Esophagus squamous epithelium (tissue), 4 donors: ENCODE results near the gene ECM2.

Experiments used
- POLR2A ChIP-seq, 4 donors: fragments of 450-650 bp; IDR thresholded peaks; one replicate each; pipeline ENCODE4 v1.6.1; 2017; ENCODE audit warnings: antibody characterized with exemption in 4 of 4, mild to moderate bottlenecking in 4 of 4, moderate library complexity in 3 of 4
- TF ChIP-seq, protein P1 (sequence below), 6 experiments: fragments of 450-650 bp in 4 of 6; fragments of 200-600 bp in 2 of 6; sonication (generic) in 2 of 6; IDR thresholded peaks; one replicate each; pipeline ENCODE4 v1.5.1; 2016 to 2019; ENCODE audit warnings: antibody characterized with exemption in 6 of 6, mild to moderate bottlenecking in 4 of 6, moderate library complexity in 4 of 6

DNA sequence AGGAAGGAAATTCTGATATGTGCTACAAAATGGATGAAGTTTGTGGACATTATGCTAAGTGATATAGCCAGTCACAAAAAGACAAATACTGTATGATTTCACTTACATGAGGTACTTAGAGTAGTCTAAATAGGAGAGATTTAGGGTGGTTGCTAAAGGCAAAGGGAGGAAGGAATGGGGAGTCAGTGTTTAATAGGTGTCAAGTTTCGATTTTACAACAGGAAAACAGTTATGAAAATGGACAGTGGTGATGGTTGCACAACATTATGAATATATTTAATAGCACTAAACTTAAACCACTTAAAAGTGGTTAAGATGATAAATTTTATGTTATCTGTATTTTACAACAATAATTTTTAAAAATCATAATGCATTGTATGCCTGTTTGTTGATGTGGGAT is 40.4 kb upstream of the ECM2 start:
- TF ChIP-seq, protein P1, sequence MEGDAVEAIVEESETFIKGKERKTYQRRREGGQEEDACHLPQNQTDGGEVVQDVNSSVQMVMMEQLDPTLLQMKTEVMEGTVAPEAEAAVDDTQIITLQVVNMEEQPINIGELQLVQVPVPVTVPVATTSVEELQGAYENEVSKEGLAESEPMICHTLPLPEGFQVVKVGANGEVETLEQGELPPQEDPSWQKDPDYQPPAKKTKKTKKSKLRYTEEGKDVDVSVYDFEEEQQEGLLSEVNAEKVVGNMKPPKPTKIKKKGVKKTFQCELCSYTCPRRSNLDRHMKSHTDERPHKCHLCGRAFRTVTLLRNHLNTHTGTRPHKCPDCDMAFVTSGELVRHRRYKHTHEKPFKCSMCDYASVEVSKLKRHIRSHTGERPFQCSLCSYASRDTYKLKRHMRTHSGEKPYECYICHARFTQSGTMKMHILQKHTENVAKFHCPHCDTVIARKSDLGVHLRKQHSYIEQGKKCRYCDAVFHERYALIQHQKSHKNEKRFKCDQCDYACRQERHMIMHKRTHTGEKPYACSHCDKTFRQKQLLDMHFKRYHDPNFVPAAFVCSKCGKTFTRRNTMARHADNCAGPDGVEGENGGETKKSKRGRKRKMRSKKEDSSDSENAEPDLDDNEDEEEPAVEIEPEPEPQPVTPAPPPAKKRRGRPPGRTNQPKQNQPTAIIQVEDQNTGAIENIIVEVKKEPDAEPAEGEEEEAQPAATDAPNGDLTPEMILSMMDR (IDR thresholded peaks at IDR 0.05), result no peak
- TF ChIP-seq POLR2A (IDR thresholded peaks at IDR 0.05), result no peak
